Esophagus muscularis mucosa (tissue), 4 donors: Measurements from ENCODE around the gene FANCB. TPM values are rescaled to one million over a fixed set of nuclear protein-coding genes. Genes with fewer than 3 reads are reported as not detected.

Source experiments
- DNase-seq: peaks from one replicate; pipeline ENCODE4 v3.0.0-alpha.2; 2017; ENCODE audit errors: extremely low spot score
- H3K27ac ChIP-seq, 4 donors: fragments of 200-600 bp; sonication (generic); replicated peaks in 1 of 4; 1 replicate in 3 of 4; 2 replicates in 1 of 4; pipeline ENCODE4 v1.5.1; 2016 to 2019; ENCODE audit warnings: mild to moderate bottlenecking in 1 of 4
- H3K27me3 ChIP-seq, 4 donors: fragments of 200-600 bp; sonication (generic); one replicate each; pipeline versions ENCODE4 v1.5.1 to v1.6.0; 2016 to 2019
- H3K36me3 ChIP-seq, 4 donors: fragments of 200-600 bp; sonication (generic); one replicate each; pipeline ENCODE4 v1.5.1; 2016 to 2019
- H3K4me1 ChIP-seq, 4 donors: fragments of 200-600 bp; sonication (generic); one replicate each; pipeline ENCODE4 v1.5.1; 2016 to 2019
- H3K4me3 ChIP-seq, 4 donors: fragments of 200-600 bp; sonication (generic); 1 replicate in 2 of 4; 2 replicates in 2 of 4; pipeline ENCODE4 v1.5.1; 2016 to 2019; ENCODE audit warnings: mild to moderate bottlenecking in 4 of 4, moderate library complexity in 1 of 4
- H3K9me3 ChIP-seq, 4 donors: fragments of 200-600 bp; sonication (generic); 1 replicate in 3 of 4; 2 replicates in 1 of 4; pipeline ENCODE4 v1.5.1; 2016 to 2019
- CTCF ChIP-seq, 3 experiments: fragments of 200-600 bp in 2 of 3; fragments of 450-650 bp in 1 of 3; sonication (generic) in 2 of 3; IDR thresholded peaks; one replicate each; pipeline ENCODE4 v1.5.1; 2017 to 2019; ENCODE audit warnings: antibody characterized with exemption in 3 of 3, mild to moderate bottlenecking in 2 of 3, moderate library complexity in 1 of 3
- EP300 ChIP-seq: sonication (generic); formaldehyde crosslinking; IDR thresholded peaks from one replicate; pipeline ENCODE4 v1.6.1; 2017; ENCODE audit warnings: antibody characterized with exemption
- POLR2A ChIP-seq: fragments of 450-650 bp; IDR thresholded peaks from one replicate; pipeline ENCODE4 v1.6.1; 2017; ENCODE audit warnings: antibody characterized with exemption, moderate library complexity, mild to moderate bottlenecking, low read depth
- POLR2AphosphoS5 ChIP-seq, 2 donors: sonication (generic); formaldehyde crosslinking; IDR thresholded peaks; one replicate each; pipeline ENCODE4 v1.6.1; 2017; ENCODE audit warnings: antibody characterized with exemption in 2 of 2
- WGBS: methylation state at CpG from one replicate; pipeline ENCODE4 v1.1.5; 2018; 5-methylcytosine and 5-hydroxymethylcytosine counted together
- intact Hi-C: fragments of 100-400 bp; cut with DNase I; formaldehyde crosslinking; loops from one replicate; pipeline ENCODE4 v1.15.1; 2023
- total RNA-seq, 4 donors: library from RNA; depleted of rRNA; stranded (reverse); fragments of >200 nt; gene quantifications; one replicate each; pipeline versions ENCODE4 v1.1.0 to v1.2.1, GENCODE V29; 2016

FANCB gene
- total RNA-seq, 4 donors from 2014 or later: 0.33 to 1.3 (median 0.85) TPM

GRCh38 chrX:14817571-14817970 is 55.3 kb downstream of the FANCB start:
- no peaks in the 10 kb centered on the region for H3K27me3 ChIP-seq
- no peaks in the 10 kb centered on the region for H3K36me3 ChIP-seq
- peaks cover 0 to 8% (median 0%) of the 10 kb centered on the region in 4 donors for H3K9me3 ChIP-seq
- H3K27ac ChIP-seq: no peak overlapping the region
- no peak for DNase-seq
- WGBS: 72% methylated on average over 2 of the region's 2 CpGs
- no peak overlapping the region for H3K4me3 ChIP-seq
- intact Hi-C loops: no loop called here
- no peak for TF ChIP-seq CTCF (IDR thresholded peaks at IDR 0.05)
- TF ChIP-seq POLR2A: no peak
- TF ChIP-seq EP300: no peak
- TF ChIP-seq POLR2AphosphoS5 (IDR thresholded peaks at IDR 0.05): no peak
- no peaks in the 10 kb centered on the region for H3K4me1 ChIP-seq

- 76% methylated on average over 1 of the region's 1 CpG for WGBS
- H3K4me3 ChIP-seq: no peak overlapping the region
- H3K36me3 ChIP-seq: no peaks in the 10 kb centered on the region
- intact Hi-C loops: no loop called here
- H3K27me3 ChIP-seq: no peaks in the 10 kb centered on the region
- TF ChIP-seq CTCF (IDR thresholded peaks at IDR 0.05) (no peak), POLR2AphosphoS5 (IDR thresholded peaks at IDR 0.05) (no peak), POLR2A (no peak)
- DNase-seq: no peak
- no peaks in the 10 kb centered on the region for H3K9me3 ChIP-seq
- no peak overlapping the region for H3K27ac ChIP-seq
- no peaks in the 10 kb centered on the region for H3K4me1 ChIP-seq
These were observed 69.7 kb downstream of the FANCB start for GRCh38 chrX:14802943-14803710.

- 74% methylated on average over 2 of the region's 2 CpGs for WGBS
- Histone ChIP-seq H3K9me3 (no peaks in the 10 kb centered on the region), H3K4me1 (no peaks in the 10 kb centered on the region)
These were observed 71.7 kb downstream of the FANCB start for GRCh38 chrX:14801136-14801535.

GRCh38 chrX:14798805-14799397 is 74.0 kb downstream of the FANCB start:
- Histone ChIP-seq H3K27me3 (no peaks in the 10 kb centered on the region), H3K9me3 (no peaks in the 10 kb centered on the region), H3K4me1 (no peaks in the 10 kb centered on the region), H3K36me3 (no peaks in the 10 kb centered on the region), H3K27ac (no peak overlapping the region), H3K4me3 (no peak overlapping the region)
- 73% methylated on average over 3 of the region's 3 CpGs for WGBS
- TF ChIP-seq POLR2AphosphoS5 (IDR thresholded peaks at IDR 0.05): no peak
- TF ChIP-seq CTCF (IDR thresholded peaks at IDR 0.05): no peak
- TF ChIP-seq EP300: no peak
- no peak for TF ChIP-seq POLR2A
- DNase-seq: no peak
- intact Hi-C loops: no loop called here

More at GRCh38 chrX:14801136-14801535, 71.7 kb downstream of the FANCB start:
- DNase-seq: no peak
- Histone ChIP-seq H3K27me3 (no peaks in the 10 kb centered on the region), H3K27ac (no peak overlapping the region), H3K36me3 (no peaks in the 10 kb centered on the region), H3K4me3 (no peak overlapping the region)
- intact Hi-C loops: no loop called here
- TF ChIP-seq EP300: no peak

Other genes starting within 250 kb of the FANCB start
- 10 to 100 TPM in 3 of 4 donors, 1 to 10 TPM in 1; 9.4 to 15.4 (median 10.4) TPM for gene MOSPD2, start 352 bp upstream of the FANCB start, total RNA-seq